HFFc6 (cell line): Measurements from ENCODE around the gene TTBK2. TPM values are rescaled to one million over a fixed set of nuclear protein-coding genes. Genes with fewer than 3 reads are reported as not detected.

Experiments used
- DNase-seq: peaks from one replicate; pipeline ENCODE4 v3.0.0-alpha.2; 2018
- H3K27ac Mint-ChIP-seq: 2 replicates; pipeline ENCODE4 v1.8.0; 2020; ENCODE audit warnings: mild to moderate bottlenecking, mixed read lengths
- H3K27me3 Mint-ChIP-seq: 2 replicates; pipeline ENCODE4 v1.8.0; 2021; ENCODE audit warnings: mild to moderate bottlenecking, moderate library complexity, mixed read lengths; ENCODE audit not compliant: insufficient read depth
- H3K36me3 Mint-ChIP-seq: 2 replicates; pipeline ENCODE4 v1.8.0; 2021; ENCODE audit warnings: low read depth, mixed read lengths
- H3K4me1 Mint-ChIP-seq: 2 replicates; pipeline ENCODE4 v1.8.0; 2020; ENCODE audit warnings: low read depth, mixed read lengths
- H3K4me3 Mint-ChIP-seq: 2 replicates; pipeline ENCODE4 v1.8.0; 2020; ENCODE audit warnings: mild to moderate bottlenecking, moderate library complexity, mixed read lengths
- H3K9me3 Mint-ChIP-seq: 2 replicates; pipeline ENCODE4 v1.8.0; 2020; ENCODE audit warnings: mild to moderate bottlenecking, mixed read lengths
- total RNA-seq, 6 experiments: library from RNA; stranded (reverse); fragmentation: NEBNext Ultra II Directional; extraction: Animal tissue kit (Norgen Biotek cat#: 25700); gene quantifications; 2 replicates in 1 of 6; 3 replicates in 5 of 6; pipeline ENCODE4 v1.2.3, GENCODE V29; 2021
- TF ChIP-seq, protein P1 (sequence below): fragments of 200-600 bp; sonication (generic); IDR thresholded peaks from 2 replicates; pipeline ENCODE4 v1.5.0; 2021; ENCODE audit warnings: antibody characterized with exemption, mild to moderate bottlenecking

The TTBK2 gene
- total RNA-seq, 6 experiments from 2014 or later = 9.4 to 12.6 (median 10.2) TPM

DNA sequence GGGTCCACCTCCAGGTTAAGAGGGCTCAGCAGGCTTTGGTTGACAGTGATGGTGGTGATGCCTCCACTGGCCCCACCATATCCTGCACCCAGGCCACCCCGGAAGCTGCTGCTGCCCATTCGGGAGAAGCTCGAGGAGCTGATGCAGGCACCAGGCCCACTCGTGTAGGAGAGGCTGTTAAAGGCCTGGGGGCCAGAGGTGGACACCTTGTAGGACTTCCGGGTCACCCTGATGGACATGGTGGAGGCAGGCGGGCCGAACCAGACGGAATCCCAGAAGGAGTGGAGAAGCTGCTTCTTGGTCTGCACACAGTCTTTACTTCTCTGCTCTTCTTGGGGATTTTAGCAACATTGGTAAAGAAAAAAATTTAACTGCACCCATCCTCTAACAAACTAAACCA lies 118.4 kb downstream of the TTBK2 start:
- peaks cover 8% of the 10 kb centered on the region for H3K36me3 Mint-ChIP-seq
- no peak overlapping the region for H3K4me3 Mint-ChIP-seq
- H3K9me3 Mint-ChIP-seq = no peaks in the 10 kb centered on the region

DNA sequence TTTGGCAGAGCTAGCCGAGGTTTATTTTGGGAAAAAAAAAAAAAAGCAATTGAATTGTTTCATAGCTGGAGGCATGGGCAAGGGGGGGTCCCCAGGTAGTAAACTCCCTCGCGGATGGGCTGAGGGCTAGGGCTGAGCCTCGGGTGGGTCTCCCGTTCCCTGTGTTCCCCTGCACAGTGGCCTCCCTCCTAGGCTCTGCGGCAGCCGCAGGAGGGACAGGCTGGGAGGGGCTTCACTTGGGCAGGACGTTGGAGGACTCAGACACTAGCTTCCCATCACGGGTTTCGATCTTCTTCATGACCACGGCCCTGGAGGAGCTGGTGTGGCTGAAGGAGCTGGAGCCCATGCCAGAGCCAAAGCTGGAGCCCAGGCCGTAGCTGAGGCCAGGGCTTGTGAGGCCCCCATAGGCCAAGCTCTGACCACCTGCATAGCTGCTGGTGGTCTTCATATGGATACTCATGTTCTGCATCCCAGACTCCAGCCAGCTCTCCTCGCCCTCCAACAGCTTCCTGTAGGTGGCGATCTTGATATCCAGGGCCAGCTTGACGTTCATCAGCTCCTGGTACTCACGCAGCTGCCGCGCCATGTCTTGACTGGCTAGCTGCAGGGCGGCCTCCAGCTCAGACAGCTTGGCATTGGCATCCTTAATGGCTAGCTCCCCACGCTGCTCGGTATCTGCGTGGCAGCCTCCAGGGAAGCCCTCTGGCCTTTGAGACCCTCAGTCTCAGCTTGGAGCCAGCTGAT lies 119.7 kb downstream of the TTBK2 start:
- H3K4me3 Mint-ChIP-seq = no peak overlapping the region

More for the DNA sequence above, 118.4 kb downstream of the TTBK2 start:
- Mint-ChIP-seq H3K4me1 (peaks cover 4% of the 10 kb centered on the region), H3K27ac (no peak overlapping the region), H3K27me3 (peaks cover 1% of the 10 kb centered on the region; the same call in 1 of the 2 replicates)
- TF ChIP-seq, protein P1, sequence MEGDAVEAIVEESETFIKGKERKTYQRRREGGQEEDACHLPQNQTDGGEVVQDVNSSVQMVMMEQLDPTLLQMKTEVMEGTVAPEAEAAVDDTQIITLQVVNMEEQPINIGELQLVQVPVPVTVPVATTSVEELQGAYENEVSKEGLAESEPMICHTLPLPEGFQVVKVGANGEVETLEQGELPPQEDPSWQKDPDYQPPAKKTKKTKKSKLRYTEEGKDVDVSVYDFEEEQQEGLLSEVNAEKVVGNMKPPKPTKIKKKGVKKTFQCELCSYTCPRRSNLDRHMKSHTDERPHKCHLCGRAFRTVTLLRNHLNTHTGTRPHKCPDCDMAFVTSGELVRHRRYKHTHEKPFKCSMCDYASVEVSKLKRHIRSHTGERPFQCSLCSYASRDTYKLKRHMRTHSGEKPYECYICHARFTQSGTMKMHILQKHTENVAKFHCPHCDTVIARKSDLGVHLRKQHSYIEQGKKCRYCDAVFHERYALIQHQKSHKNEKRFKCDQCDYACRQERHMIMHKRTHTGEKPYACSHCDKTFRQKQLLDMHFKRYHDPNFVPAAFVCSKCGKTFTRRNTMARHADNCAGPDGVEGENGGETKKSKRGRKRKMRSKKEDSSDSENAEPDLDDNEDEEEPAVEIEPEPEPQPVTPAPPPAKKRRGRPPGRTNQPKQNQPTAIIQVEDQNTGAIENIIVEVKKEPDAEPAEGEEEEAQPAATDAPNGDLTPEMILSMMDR = no peak
- no peak for DNase-seq

DNA sequence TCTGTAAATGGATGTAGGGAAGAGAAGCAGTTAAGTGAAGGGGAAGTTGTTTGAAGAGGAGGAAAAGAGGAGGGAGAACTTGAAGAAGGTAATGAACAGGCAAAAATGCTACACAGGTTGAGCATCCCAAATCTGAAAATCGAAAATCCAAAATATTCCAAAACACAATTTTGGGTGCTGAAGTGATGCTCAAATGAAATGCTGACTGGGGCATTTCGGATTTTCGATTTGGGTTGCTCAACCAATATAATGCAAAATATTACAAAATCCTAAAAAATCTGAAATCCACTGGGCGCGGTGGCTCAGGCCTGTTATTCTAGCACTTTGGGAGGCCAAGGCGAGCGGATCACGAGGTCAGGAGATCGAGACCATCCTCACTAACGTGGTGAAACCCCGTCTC lies 121.8 kb downstream of the TTBK2 start:
- Mint-ChIP-seq H3K27ac (no peak overlapping the region), H3K36me3 (peaks cover 8% of the 10 kb centered on the region), H3K27me3 (peaks cover 1% of the 10 kb centered on the region; the same call in 1 of the 2 replicates), H3K4me1 (peaks cover 22% of the 10 kb centered on the region), H3K9me3 (no peaks in the 10 kb centered on the region), H3K4me3 (no peak overlapping the region)
- TF ChIP-seq, protein P1 = no peak
- no peak for DNase-seq

More for the DNA sequence above, 119.7 kb downstream of the TTBK2 start:
- Mint-ChIP-seq H3K27ac (no peak overlapping the region), H3K27me3 (peaks cover 1% of the 10 kb centered on the region; the same call in 1 of the 2 replicates), H3K9me3 (no peaks in the 10 kb centered on the region), H3K36me3 (peaks cover 8% of the 10 kb centered on the region), H3K4me1 (peaks cover 16% of the 10 kb centered on the region)
- TF ChIP-seq, protein P1 = no peak; the same call in 1 of the 2 replicates
- no peak for DNase-seq

DNA sequence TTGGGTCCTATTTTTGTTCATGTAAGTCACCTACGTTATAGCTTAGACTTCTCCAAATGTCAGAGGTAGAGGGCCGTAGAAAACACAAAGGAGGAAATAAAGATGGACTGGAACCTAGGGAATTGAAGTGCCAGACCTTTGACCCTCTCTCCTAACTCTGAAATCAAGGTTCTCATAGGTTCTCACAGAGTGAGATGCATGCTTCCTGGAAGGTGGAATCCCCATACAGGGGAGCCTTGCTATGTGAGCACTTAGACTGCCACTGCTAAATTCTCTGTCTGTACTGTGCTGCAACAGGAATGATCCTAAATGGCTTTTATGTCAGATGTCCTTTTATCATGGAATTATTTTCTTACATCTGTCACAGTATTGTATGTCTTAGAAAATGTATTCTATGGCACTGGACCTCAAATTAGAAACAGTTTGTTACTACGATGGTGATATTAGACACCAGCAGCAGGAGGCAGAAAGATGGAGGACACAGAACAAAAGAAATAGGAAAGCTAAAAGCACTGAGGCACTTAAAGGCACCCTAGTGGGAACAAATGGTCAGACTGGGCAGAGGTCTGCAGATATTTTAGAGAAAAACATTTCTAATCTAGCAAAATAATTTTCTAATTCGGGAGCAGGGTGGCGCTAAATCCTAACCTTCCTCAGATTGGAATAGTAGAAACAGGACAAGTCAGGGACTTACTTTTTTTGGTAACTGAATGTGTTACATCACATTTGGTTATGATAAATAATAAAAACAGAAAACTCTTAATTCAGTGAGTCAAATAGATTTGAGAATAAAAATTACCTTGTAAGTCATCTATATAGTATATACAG lies 123.4 kb downstream of the TTBK2 start:
- Mint-ChIP-seq H3K4me3 (peak overlapping the region; percentile 33), H3K9me3 (no peaks in the 10 kb centered on the region), H3K4me1 (peaks cover 22% of the 10 kb centered on the region), H3K27me3 (peaks cover 1% of the 10 kb centered on the region; the same call in 1 of the 2 replicates), H3K27ac (peak overlapping the region; percentile 55), H3K36me3 (peaks cover 8% of the 10 kb centered on the region)
- TF ChIP-seq, protein P1 = peak; percentile 56
- DNase-seq = no peak

DNA sequence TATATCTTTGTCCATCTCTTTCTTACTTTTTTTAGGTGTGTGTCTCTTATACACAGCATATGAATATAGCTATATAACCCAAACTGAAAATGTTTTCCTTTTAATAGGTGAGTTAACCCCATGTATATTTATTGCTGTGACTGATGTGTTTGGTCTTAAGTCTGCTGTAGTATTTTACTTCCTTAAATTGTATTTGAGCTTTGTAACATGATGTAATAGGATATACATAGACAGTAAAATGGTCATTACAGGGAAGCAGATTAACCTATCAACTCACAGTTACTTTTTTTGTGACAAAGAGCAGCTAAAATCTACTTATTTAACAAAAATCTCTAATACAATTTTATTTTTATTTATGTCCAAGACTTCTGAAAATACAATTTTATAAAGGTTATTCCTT lies 131.9 kb downstream of the TTBK2 start:
- H3K4me1 Mint-ChIP-seq = no peaks in the 10 kb centered on the region
- H3K9me3 Mint-ChIP-seq = no peaks in the 10 kb centered on the region
- no peaks in the 10 kb centered on the region; the same call in 1 of the 2 replicates for H3K36me3 Mint-ChIP-seq
- no peak overlapping the region for H3K27ac Mint-ChIP-seq
- no peak for DNase-seq
- TF ChIP-seq, protein P1 = no peak
- no peaks in the 10 kb centered on the region for H3K27me3 Mint-ChIP-seq
- H3K4me3 Mint-ChIP-seq = no peak overlapping the region
